ENCODE measurements around the gene ASB3.
"Not testable (repeated sequence)": the region's sequence is repeated elsewhere in the genome, so short reads cannot be mapped to it uniquely, and the experiment has no call there.

ASB3 gene

DNA sequence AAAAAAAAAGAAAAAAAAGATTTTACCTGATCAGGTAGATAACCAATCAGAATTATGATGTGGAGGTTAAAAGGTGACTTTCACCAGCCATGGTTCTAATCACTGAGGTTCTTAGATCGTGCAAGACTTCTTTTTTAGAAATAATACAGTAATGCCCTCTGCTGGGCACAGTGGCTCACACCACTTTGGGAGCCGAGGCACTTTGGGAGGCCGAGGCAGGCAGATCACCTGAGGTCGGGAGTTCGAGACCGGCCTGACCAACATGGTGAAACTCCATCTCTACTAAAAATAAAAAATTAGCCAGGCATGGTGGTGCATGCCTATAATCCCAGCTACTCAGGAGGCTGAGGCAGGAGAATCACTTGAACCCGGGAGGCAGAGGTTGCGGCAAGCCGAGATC is 36.9 kb upstream of the ASB3 start:
- not testable (repeated sequence) for H3K27ac ChIP-seq (ENCODE audit: low read length, poor library complexity, severe bottlenecking); H2AFZ ChIP-seq (ENCODE audit: low read depth, low read length); H3K18ac ChIP-seq (ENCODE audit: low read depth in 1 of 2, low read length in 2 of 2); H2BK12ac ChIP-seq (ENCODE audit: low read length in 2 of 2); H3K4me1 ChIP-seq (ENCODE audit: control insufficient read depth, insufficient read depth, low read depth, low read length); H3K14ac ChIP-seq (ENCODE audit: low read length in 2 of 2); H4K91ac ChIP-seq (ENCODE audit: low read length); H3K4me3 ChIP-seq (ENCODE audit: insufficient read depth in 1 of 2, low read depth in 1 of 2, low read length in 2 of 2); H2BK120ac ChIP-seq (ENCODE audit: low read depth, low read length); H3K9me3 ChIP-seq (ENCODE audit: control insufficient read depth, low read length); H3K27me3 ChIP-seq (ENCODE audit: control insufficient read depth in 1 of 2, insufficient read depth in 1 of 2, low read length in 2 of 2); H3K79me1 ChIP-seq (replicated peaks; ENCODE audit: low read length, poor library complexity, severe bottlenecking); H3K4me2 ChIP-seq (ENCODE audit: low read length, poor library complexity, severe bottlenecking); H3K4ac ChIP-seq (ENCODE audit: low read depth in 1 of 2, low read length in 2 of 2); DNase-seq; H3K9ac ChIP-seq (ENCODE audit: low read length); H3K23ac ChIP-seq (ENCODE audit: low read length in 2 of 2); H2BK15ac ChIP-seq (ENCODE audit: low read depth, poor library complexity, severe bottlenecking); H2AK5ac ChIP-seq (ENCODE audit: low read length, severe bottlenecking); H2BK5ac ChIP-seq (ENCODE audit: low read depth, low read length, poor library complexity, severe bottlenecking); H4K8ac ChIP-seq (ENCODE audit: low read length)
- peaks cover 12 to 31% of the 10 kb centered on the region in 2 experiments for H3K36me3 ChIP-seq (ENCODE audit: control insufficient read depth in 1 of 2, insufficient read depth in 2 of 2, low read depth in 1 of 2, low read length in 2 of 2)
- WGBS: 94% methylated on average over 7 of the region's 9 CpGs

DNA sequence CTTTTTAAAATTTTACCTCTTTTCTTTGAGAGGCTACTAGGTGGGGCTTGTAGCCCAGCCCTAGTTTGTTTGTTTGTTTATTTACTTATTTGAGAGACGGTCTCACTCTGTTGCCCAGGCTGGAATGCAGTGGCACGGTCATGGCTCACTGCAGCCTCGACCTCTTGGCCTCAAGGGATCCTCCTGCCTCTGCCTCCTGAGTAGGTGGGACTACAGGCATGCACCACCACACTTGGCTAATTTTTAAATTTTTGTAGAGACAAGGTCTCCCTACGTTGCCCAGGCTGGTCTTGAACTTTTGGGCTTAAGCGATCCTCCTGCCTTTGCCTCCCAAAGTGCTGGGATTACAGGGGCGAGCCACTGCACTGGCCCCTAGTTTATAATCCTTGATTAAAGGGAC is 35.1 kb upstream of the ASB3 start:
- Histone ChIP-seq H3K18ac (ENCODE audit: low read depth in 1 of 2, low read length in 2 of 2) (no peak overlapping the region), H3K14ac (ENCODE audit: low read length in 2 of 2) (no peak overlapping the region), H3K9me3 (ENCODE audit: control insufficient read depth, low read length) (no peaks in the 10 kb centered on the region), H2BK15ac (ENCODE audit: low read depth, poor library complexity, severe bottlenecking) (no peak overlapping the region), H3K27me3 (ENCODE audit: control insufficient read depth in 1 of 2, insufficient read depth in 1 of 2, low read length in 2 of 2) (no peaks in the 10 kb centered on the region), H3K4me1 (ENCODE audit: control insufficient read depth, insufficient read depth, low read depth, low read length) (no peaks in the 10 kb centered on the region), H3K4me2 (ENCODE audit: low read length, poor library complexity, severe bottlenecking) (no peak overlapping the region), H2BK5ac (ENCODE audit: low read depth, low read length, poor library complexity, severe bottlenecking) (no peak overlapping the region), H2BK120ac (ENCODE audit: low read depth, low read length) (no peak overlapping the region), H2AK5ac (ENCODE audit: low read length, severe bottlenecking) (no peak overlapping the region), H3K79me1 (replicated peaks; ENCODE audit: low read length, poor library complexity, severe bottlenecking) (no peaks in the 10 kb centered on the region), H3K36me3 (ENCODE audit: control insufficient read depth in 1 of 2, insufficient read depth in 2 of 2, low read depth in 1 of 2, low read length in 2 of 2) (peaks cover 12 to 42% of the 10 kb centered on the region in 2 experiments), H2AFZ (ENCODE audit: low read depth, low read length) (no peak overlapping the region), H3K9ac (ENCODE audit: low read length) (no peak overlapping the region), H3K4ac (ENCODE audit: low read depth in 1 of 2, low read length in 2 of 2) (no peak overlapping the region), H3K23ac (ENCODE audit: low read length in 2 of 2) (no peak overlapping the region), H3K4me3 (ENCODE audit: insufficient read depth in 1 of 2, low read depth in 1 of 2, low read length in 2 of 2) (no peak overlapping the region), H4K8ac (ENCODE audit: low read length) (no peak overlapping the region), H4K91ac (ENCODE audit: low read length) (no peak overlapping the region), H2BK12ac (ENCODE audit: low read length in 2 of 2) (no peak overlapping the region), H3K27ac (ENCODE audit: low read length, poor library complexity, severe bottlenecking) (no peak overlapping the region)
- DNase-seq: no peak
- WGBS: 89% methylated on average over 6 of the region's 6 CpGs

DNA sequence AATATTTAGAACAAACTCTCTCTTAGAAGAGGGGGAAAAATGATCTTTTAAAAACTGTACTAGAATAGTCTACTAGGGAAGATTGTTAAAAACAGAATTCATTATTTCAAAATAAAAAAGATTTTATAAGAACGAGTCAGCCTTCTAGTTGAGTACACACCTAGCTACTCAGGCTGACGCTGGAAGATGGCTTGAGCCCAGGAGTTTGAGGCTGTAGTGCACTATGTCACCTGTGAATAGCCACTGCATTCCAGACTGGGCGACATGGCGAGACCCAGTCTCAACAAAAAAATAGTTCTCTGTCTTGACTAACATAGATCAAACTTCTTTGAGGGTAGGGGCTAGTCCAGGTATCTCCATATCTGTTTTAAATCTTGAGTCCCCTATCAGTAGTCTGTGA is 34.0 kb upstream of the ASB3 start:
- 97% methylated on average over 2 of the region's 4 CpGs for WGBS
- Histone ChIP-seq H4K91ac (ENCODE audit: low read length) (no peak overlapping the region), H3K36me3 (ENCODE audit: control insufficient read depth in 1 of 2, insufficient read depth in 2 of 2, low read depth in 1 of 2, low read length in 2 of 2) (peaks cover 19 to 49% of the 10 kb centered on the region in 2 experiments), H3K4ac (ENCODE audit: low read depth in 1 of 2, low read length in 2 of 2) (no peak overlapping the region), H3K14ac (ENCODE audit: low read length in 2 of 2) (no peak overlapping the region), H4K8ac (ENCODE audit: low read length) (no peak overlapping the region), H2BK12ac (ENCODE audit: low read length in 2 of 2) (no peak overlapping the region), H3K27me3 (ENCODE audit: control insufficient read depth in 1 of 2, insufficient read depth in 1 of 2, low read length in 2 of 2) (no peaks in the 10 kb centered on the region), H2AFZ (ENCODE audit: low read depth, low read length) (no peak overlapping the region), H3K23ac (ENCODE audit: low read length in 2 of 2) (no peak overlapping the region), H2BK15ac (ENCODE audit: low read depth, poor library complexity, severe bottlenecking) (no peak overlapping the region), H2BK5ac (ENCODE audit: low read depth, low read length, poor library complexity, severe bottlenecking) (no peak overlapping the region), H3K4me1 (ENCODE audit: control insufficient read depth, insufficient read depth, low read depth, low read length) (no peaks in the 10 kb centered on the region), H3K9ac (ENCODE audit: low read length) (no peak overlapping the region), H2AK5ac (ENCODE audit: low read length, severe bottlenecking) (no peak overlapping the region), H2BK120ac (ENCODE audit: low read depth, low read length) (no peak overlapping the region), H3K4me2 (ENCODE audit: low read length, poor library complexity, severe bottlenecking) (no peak overlapping the region), H3K4me3 (ENCODE audit: insufficient read depth in 1 of 2, low read depth in 1 of 2, low read length in 2 of 2) (no peak overlapping the region), H3K18ac (ENCODE audit: low read depth in 1 of 2, low read length in 2 of 2) (no peak overlapping the region), H3K27ac (ENCODE audit: low read length, poor library complexity, severe bottlenecking) (no peak overlapping the region), H3K9me3 (ENCODE audit: control insufficient read depth, low read length) (no peaks in the 10 kb centered on the region), H3K79me1 (replicated peaks; ENCODE audit: low read length, poor library complexity, severe bottlenecking) (no peaks in the 10 kb centered on the region)
- DNase-seq: no peak

GRCh38 chr2:53820048-53820447 is 33.3 kb upstream of the ASB3 start:
- no peak overlapping the region for H3K14ac ChIP-seq (ENCODE audit: low read length in 2 of 2)
- no peak overlapping the region for H2BK5ac ChIP-seq (ENCODE audit: low read depth, low read length, poor library complexity, severe bottlenecking)
- no peak overlapping the region for H3K4me2 ChIP-seq (ENCODE audit: low read length, poor library complexity, severe bottlenecking)
- no peak overlapping the region for H4K8ac ChIP-seq (ENCODE audit: low read length)
- no peaks in the 10 kb centered on the region for H3K9me3 ChIP-seq (ENCODE audit: control insufficient read depth, low read length)
- no peak overlapping the region for H3K27ac ChIP-seq (ENCODE audit: low read length, poor library complexity, severe bottlenecking)
- no peak overlapping the region for H2BK12ac ChIP-seq (ENCODE audit: low read length in 2 of 2)
- WGBS: 98% methylated on average over 7 of the region's 9 CpGs
- H3K79me1 ChIP-seq (replicated peaks; ENCODE audit: low read length, poor library complexity, severe bottlenecking): no peaks in the 10 kb centered on the region
- no peak overlapping the region for H3K23ac ChIP-seq (ENCODE audit: low read length in 2 of 2)
- H3K18ac ChIP-seq (ENCODE audit: low read depth in 1 of 2, low read length in 2 of 2): no peak overlapping the region
- no peak overlapping the region for H3K4me3 ChIP-seq (ENCODE audit: insufficient read depth in 1 of 2, low read depth in 1 of 2, low read length in 2 of 2)
- no peaks in the 10 kb centered on the region for H3K4me1 ChIP-seq (ENCODE audit: control insufficient read depth, insufficient read depth, low read depth, low read length)
- no peak overlapping the region for H2AFZ ChIP-seq (ENCODE audit: low read depth, low read length)
- H2BK15ac ChIP-seq (ENCODE audit: low read depth, poor library complexity, severe bottlenecking): no peak overlapping the region
- no peaks in the 10 kb centered on the region for H3K27me3 ChIP-seq (ENCODE audit: control insufficient read depth in 1 of 2, insufficient read depth in 1 of 2, low read length in 2 of 2)
- no peak overlapping the region for H4K91ac ChIP-seq (ENCODE audit: low read length)
- H3K36me3 ChIP-seq (ENCODE audit: control insufficient read depth in 1 of 2, insufficient read depth in 2 of 2, low read depth in 1 of 2, low read length in 2 of 2): peaks cover 19 to 56% of the 10 kb centered on the region in 2 experiments
- H3K9ac ChIP-seq (ENCODE audit: low read length): no peak overlapping the region
- H2BK120ac ChIP-seq (ENCODE audit: low read depth, low read length): no peak overlapping the region
- H2AK5ac ChIP-seq (ENCODE audit: low read length, severe bottlenecking): no peak overlapping the region
- H3K4ac ChIP-seq (ENCODE audit: low read depth in 1 of 2, low read length in 2 of 2): no peak overlapping the region
- no peak for DNase-seq
